Suprapubic skin (tissue), 4 donors: Measurements from ENCODE around the gene SYF2. TPM values are rescaled to one million over a fixed set of nuclear protein-coding genes. Genes with fewer than 3 reads are reported as not detected.
A peak's percentile ranks its signal among the peaks of the same experiment; 100 is the strongest.
"Not testable (repeated sequence)": the region's sequence is repeated elsewhere in the genome, so short reads cannot be mapped to it uniquely, and the experiment has no call there.

Experiments
- DNase-seq, 2 donors: peaks; one replicate each; pipeline ENCODE4 v3.0.0-alpha.2; 2019; ENCODE audit warnings: low spot score in 2 of 2
- H3K27ac ChIP-seq: fragments of 200-600 bp; sonication (generic); one replicate; pipeline ENCODE4 v1.5.1; 2019
- H3K27me3 ChIP-seq: fragments of 200-600 bp; sonication (generic); one replicate; pipeline ENCODE4 v1.5.1; 2019
- H3K36me3 ChIP-seq: fragments of 200-600 bp; sonication (generic); one replicate; pipeline ENCODE4 v1.5.1; 2019
- H3K4me1 ChIP-seq: fragments of 200-600 bp; sonication (generic); one replicate; pipeline ENCODE4 v1.5.1; 2019
- H3K4me3 ChIP-seq: fragments of 200-600 bp; sonication (generic); one replicate; pipeline ENCODE4 v1.5.1; 2019; ENCODE audit warnings: mild to moderate bottlenecking
- H3K9me3 ChIP-seq: fragments of 200-600 bp; sonication (generic); one replicate; pipeline ENCODE4 v1.5.1; 2019
- CTCF ChIP-seq, 2 donors: fragments of 200-600 bp in 1 of 2; fragments of 450-650 bp in 1 of 2; sonication (generic) in 1 of 2; IDR thresholded peaks; one replicate each; pipeline ENCODE4 v1.5.1; 2016 to 2019; ENCODE audit warnings: antibody characterized with exemption in 2 of 2, mild to moderate bottlenecking in 1 of 2, moderate library complexity in 1 of 2
- EP300 ChIP-seq: sonication (generic); formaldehyde crosslinking; IDR thresholded peaks from one replicate; pipeline ENCODE4 v1.6.1; 2017; ENCODE audit warnings: antibody characterized with exemption
- POLR2A ChIP-seq, 2 donors: fragments of 450-650 bp; IDR thresholded peaks; one replicate each; pipeline ENCODE4 v1.6.1; 2017; ENCODE audit warnings: antibody characterized with exemption in 2 of 2, mild to moderate bottlenecking in 2 of 2, moderate library complexity in 2 of 2
- POLR2AphosphoS5 ChIP-seq, 3 donors: sonication (generic); formaldehyde crosslinking; IDR thresholded peaks; one replicate each; pipeline ENCODE4 v1.6.1; 2017; ENCODE audit warnings: antibody characterized with exemption in 3 of 3
- WGBS: methylation state at CpG from one replicate; pipeline ENCODE4 v1.1.5; 2018; 5-methylcytosine and 5-hydroxymethylcytosine counted together
- total RNA-seq, 4 donors: library from RNA; depleted of rRNA; stranded (reverse); fragments of >200 nt; gene quantifications; one replicate each; pipeline ENCODE4 v1.1.0, GENCODE V29; 2016

Gene SYF2
- total RNA-seq, 4 donors from 2014 or later = 37.2 to 57.9 (median 46.2) TPM

GRCh38 chr1:25245393-25245792 is 13.1 kb upstream of the SYF2 start:
- Histone ChIP-seq H3K4me3 (peak overlapping the region; percentile 80), H3K27me3 (no peaks in the 10 kb centered on the region), H3K36me3 (peaks cover 41% of the 10 kb centered on the region), H3K27ac (no peak overlapping the region), H3K9me3 (no peaks in the 10 kb centered on the region), H3K4me1 (peaks cover 38% of the 10 kb centered on the region)
- TF ChIP-seq POLR2AphosphoS5 (IDR thresholded peaks at IDR 0.05) (no peak), EP300 (no peak), POLR2A (IDR thresholded peaks at IDR 0.05) (no peak), CTCF (IDR thresholded peaks at IDR 0.05) (no peak)
- DNase-seq = no peak
- WGBS = 78% methylated on average over 5 of the region's 5 CpGs

GRCh38 chr1:25243907-25244306 is 11.6 kb upstream of the SYF2 start:
- Histone ChIP-seq H3K4me3 (no peak overlapping the region), H3K27me3 (no peaks in the 10 kb centered on the region), H3K27ac (no peak overlapping the region), H3K4me1 (peaks cover 49% of the 10 kb centered on the region), H3K9me3 (no peaks in the 10 kb centered on the region), H3K36me3 (peaks cover 41% of the 10 kb centered on the region)
- WGBS = 46% methylated on average over 6 of the region's 6 CpGs
- no peak for TF ChIP-seq CTCF (IDR thresholded peaks at IDR 0.05)
- no peak for TF ChIP-seq EP300
- TF ChIP-seq POLR2AphosphoS5 (IDR thresholded peaks at IDR 0.05) = no peak
- TF ChIP-seq POLR2A (IDR thresholded peaks at IDR 0.05) = no peak
- no peak for DNase-seq

GRCh38 chr1:25239681-25240541 is 7.6 kb upstream of the SYF2 start:
- Histone ChIP-seq H3K36me3 (peaks cover 37% of the 10 kb centered on the region), H3K4me1 (peaks cover 30% of the 10 kb centered on the region), H3K27ac (peak overlapping the region; percentile 88), H3K27me3 (no peaks in the 10 kb centered on the region), H3K9me3 (no peaks in the 10 kb centered on the region), H3K4me3 (peak overlapping the region; percentile 49)
- DNase-seq = peak; percentile 94 to 96
- TF ChIP-seq CTCF (IDR thresholded peaks at IDR 0.05) (peak; percentile 54 to 74), EP300 (no peak), POLR2AphosphoS5 (IDR thresholded peaks at IDR 0.05) (peak in 1 of 3 donors; percentile 44), POLR2A (IDR thresholded peaks at IDR 0.05) (peak in 1 of 2 donors; percentile 39)
- WGBS = 2% methylated on average over 41 of the region's 41 CpGs

GRCh38 chr1:25238046-25238445 is 5.7 kb upstream of the SYF2 start:
- H3K27ac ChIP-seq = no peak overlapping the region

GRCh38 chr1:25236261-25236660 is 4.0 kb upstream of the SYF2 start:
- not testable (repeated sequence) for H3K36me3 ChIP-seq, H3K27ac ChIP-seq, H3K4me3 ChIP-seq, H3K9me3 ChIP-seq, H3K27me3 ChIP-seq
- H3K4me1 ChIP-seq = peaks cover 40% of the 10 kb centered on the region
- 93% methylated on average over 7 of the region's 7 CpGs for WGBS
- DNase-seq = peak in 1 of 2 donors; percentile 41

More at GRCh38 chr1:25238046-25238445, 5.7 kb upstream of the SYF2 start:
- TF ChIP-seq CTCF (IDR thresholded peaks at IDR 0.05) (no peak), POLR2A (IDR thresholded peaks at IDR 0.05) (no peak), EP300 (no peak), POLR2AphosphoS5 (IDR thresholded peaks at IDR 0.05) (no peak)
- WGBS = 93% methylated on average over 11 of the region's 11 CpGs
- Histone ChIP-seq H3K4me1 (peaks cover 31% of the 10 kb centered on the region), H3K27me3 (no peaks in the 10 kb centered on the region), H3K4me3 (no peak overlapping the region), H3K36me3 (peaks cover 19% of the 10 kb centered on the region), H3K9me3 (no peaks in the 10 kb centered on the region)
- DNase-seq = no peak

GRCh38 chr1:25235411-25235810 is 3.1 kb upstream of the SYF2 start:
- H3K4me3 ChIP-seq, H3K27ac ChIP-seq, H3K36me3 ChIP-seq, H3K9me3 ChIP-seq, H3K27me3 ChIP-seq: not testable (repeated sequence)
- 98% methylated on average over 10 of the region's 10 CpGs for WGBS
- peak in 1 of 2 donors; percentile 28 for DNase-seq
- peaks cover 39% of the 10 kb centered on the region for H3K4me1 ChIP-seq
